RPMI7951 (cell line): ENCODE data around the gene EDEM2. TPM values are rescaled to one million over a fixed set of nuclear protein-coding genes. Genes with fewer than 3 reads are reported as not detected.
"Not testable (repeated sequence)": the region's sequence is repeated elsewhere in the genome, so short reads cannot be mapped to it uniquely, and the experiment has no call there.

Experiments
- DNase-seq: peaks from one replicate; pipeline ENCODE4 v3.0.0-alpha.2; 2012; ENCODE audit warnings: low read depth
- total RNA-seq: library from RNA; depleted of rRNA; stranded (reverse); fragments of >200 nt; shearing (Covaris generic); gene quantifications from 2 replicates; pipeline ENCODE4 v1.2.3, GENCODE V29; 2014; rRNA removed

The EDEM2 gene
- total RNA-seq, 1 experiment from 2014 or later, result 53.1 TPM

- no peak for DNase-seq
These were observed 59.3 kb downstream of the EDEM2 start for GRCh38 chr20:35087791-35088190.

- DNase-seq, result no peak
These were observed 59.8 kb downstream of the EDEM2 start for GRCh38 chr20:35087355-35087754.

- DNase-seq, result no peak
These were observed 61.5 kb downstream of the EDEM2 start for GRCh38 chr20:35085477-35086225.

GRCh38 chr20:35084998-35085397, 62.1 kb downstream of the EDEM2 start:
- no peak for DNase-seq

- not testable (repeated sequence) for DNase-seq
These were observed 66.8 kb downstream of the EDEM2 start for GRCh38 chr20:35080348-35080642.

GRCh38 chr20:35079472-35080347, 67.4 kb downstream of the EDEM2 start:
- no peak for DNase-seq

- no peak for DNase-seq
These were observed 69.3 kb downstream of the EDEM2 start for GRCh38 chr20:35077872-35078271.

GRCh38 chr20:35077341-35077740, 69.8 kb downstream of the EDEM2 start:
- DNase-seq, result no peak

- DNase-seq, result not testable (repeated sequence)
These were observed 75.5 kb downstream of the EDEM2 start for GRCh38 chr20:35071436-35072153.

- DNase-seq, result no peak
These were observed 80.9 kb downstream of the EDEM2 start for GRCh38 chr20:35066194-35066593.

Other genes starting within 250 kb of the EDEM2 start
- 99.5 and 112 TPM in 2 replicates for gene GSS, start 191.5 kb downstream of the EDEM2 start, total RNA-seq
- not detected in 2 replicates for gene MYH7B, start 191.5 kb downstream of the EDEM2 start, total RNA-seq
- gene TRPC4AP, start 54.5 kb downstream of the EDEM2 start, total RNA-seq, result 44.9 and 49.5 TPM in 2 replicates
- 47.8 and 62.2 TPM in 2 replicates for gene PROCR, start 24.7 kb upstream of the EDEM2 start, total RNA-seq
- 0.59 and 0.96 TPM in 2 replicates for gene MMP24, start 79.4 kb upstream of the EDEM2 start, total RNA-seq
- gene MMP24OS, start 130.8 kb upstream of the EDEM2 start, total RNA-seq, result 12.8 and 19.1 TPM in 2 replicates
- 434 and 435 TPM in 2 replicates for gene EIF6, start 137.4 kb upstream of the EDEM2 start, total RNA-seq
- not detected in 2 replicates for gene FAM83C, start 145.1 kb upstream of the EDEM2 start, total RNA-seq